Neural progenitor cell (in vitro differentiated cells): ENCODE results near the gene TMSB4X. TPM values are rescaled to one million over a fixed set of nuclear protein-coding genes. Genes with fewer than 3 reads are reported as not detected.
A peak's percentile ranks its signal among the peaks of the same experiment; 100 is the strongest.

Source experiments
- DNase-seq: peaks from one replicate; pipeline ENCODE4 v3.0.0-alpha.2; 2016; ENCODE audit warnings: low spot score
- H2AFZ ChIP-seq: fragments of 200-600 bp; sonication (generic); replicated peaks from 2 replicates; pipeline ENCODE4 v1.6.1; 2016; ENCODE audit warnings: antibody characterized with exemption
- H3F3A ChIP-seq: fragments of 200-600 bp; sonication (generic); 2 replicates; pipeline ENCODE4 v1.6.1; 2016; ENCODE audit warnings: antibody characterized with exemption, low read depth
- H3K27ac ChIP-seq: fragments of 200-600 bp; sonication (generic); 2 replicates; pipeline ENCODE4 v1.5.1; 2016; ENCODE audit warnings: mild to moderate bottlenecking
- H3K27me3 ChIP-seq: fragments of 200-600 bp; sonication (generic); 2 replicates; pipeline ENCODE4 v1.6.1; 2016; ENCODE audit warnings: mild to moderate bottlenecking, moderate library complexity
- H3K36me3 ChIP-seq: fragments of 200-600 bp; sonication (generic); 2 replicates; pipeline ENCODE4 v1.5.1; 2016
- H3K4me1 ChIP-seq: fragments of 200-600 bp; sonication (generic); 2 replicates; pipeline ENCODE4 v1.6.1; 2016; ENCODE audit warnings: mixed run types
- H3K4me2 ChIP-seq: fragments of 200-600 bp; sonication (generic); 2 replicates; pipeline ENCODE4 v1.6.1; 2016
- H3K4me3 ChIP-seq: fragments of 200-600 bp; sonication (generic); 2 replicates; pipeline ENCODE4 v1.5.1; 2016
- H3K79me2 ChIP-seq: fragments of 200-600 bp; sonication (generic); 2 replicates; pipeline ENCODE4 v1.6.1; 2016; ENCODE audit warnings: low read depth
- H3K9ac ChIP-seq: fragments of 200-600 bp; sonication (generic); 2 replicates; pipeline ENCODE4 v1.6.1; 2016
- H3K9me3 ChIP-seq: fragments of 200-600 bp; sonication (generic); 2 replicates; pipeline ENCODE4 v1.5.1; 2016; ENCODE audit warnings: low read depth
- H4K20me1 ChIP-seq: fragments of 200-600 bp; sonication (generic); 2 replicates; pipeline ENCODE4 v1.6.1; 2016; ENCODE audit warnings: low read depth
- H3K27ac Mint-ChIP-seq: 3 replicates; pipeline ENCODE4 v1.8.0; 2021; ENCODE audit warnings: mixed read lengths
- H3K27me3 Mint-ChIP-seq: 2 replicates; pipeline ENCODE4 v1.8.0; 2022; ENCODE audit warnings: low read depth, mild to moderate bottlenecking, inconsistent platforms, moderate library complexity, mixed read lengths; ENCODE audit not compliant: insufficient read depth
- H3K36me3 Mint-ChIP-seq: 3 replicates; pipeline ENCODE4 v1.8.0; 2021; ENCODE audit warnings: mixed read lengths
- H3K4me1 Mint-ChIP-seq: 3 replicates; pipeline ENCODE4 v1.8.0; 2021; ENCODE audit warnings: mixed read lengths
- H3K4me3 Mint-ChIP-seq: 3 replicates; pipeline ENCODE4 v1.8.0; 2021; ENCODE audit warnings: mild to moderate bottlenecking, moderate library complexity, mixed read lengths
- H3K9me3 Mint-ChIP-seq: 3 replicates; pipeline ENCODE4 v1.8.0; 2020; ENCODE audit warnings: mixed read lengths
- EZH2 ChIP-seq: fragments of 200-600 bp; sonication (generic); IDR thresholded peaks from 2 replicates; pipeline ENCODE4 v1.6.1; 2017; ENCODE audit warnings: antibody characterized with exemption, mild to moderate bottlenecking, moderate library complexity
- EZH2phosphoT487 ChIP-seq: fragments of 200-600 bp; sonication (generic); IDR thresholded peaks from 2 replicates; pipeline ENCODE4 v1.6.1; 2017; ENCODE audit warnings: antibody characterized with exemption
- total RNA-seq: library from RNA; depleted of rRNA; stranded (reverse); fragments of >200 nt; gene quantifications from 2 replicates; pipeline ENCODE4 v1.2.3, GENCODE V29; 2015; ENCODE audit warnings: low replicate concordance
- TF ChIP-seq, protein P1 (sequence below): fragments of 200-600 bp; sonication (generic); IDR thresholded peaks from 2 replicates; pipeline ENCODE4 v1.5.1; 2017; ENCODE audit warnings: antibody characterized with exemption, mild to moderate bottlenecking

Gene TMSB4X
- total RNA-seq, 1 donor from 2014 or later = 3,462 TPM

DNA sequence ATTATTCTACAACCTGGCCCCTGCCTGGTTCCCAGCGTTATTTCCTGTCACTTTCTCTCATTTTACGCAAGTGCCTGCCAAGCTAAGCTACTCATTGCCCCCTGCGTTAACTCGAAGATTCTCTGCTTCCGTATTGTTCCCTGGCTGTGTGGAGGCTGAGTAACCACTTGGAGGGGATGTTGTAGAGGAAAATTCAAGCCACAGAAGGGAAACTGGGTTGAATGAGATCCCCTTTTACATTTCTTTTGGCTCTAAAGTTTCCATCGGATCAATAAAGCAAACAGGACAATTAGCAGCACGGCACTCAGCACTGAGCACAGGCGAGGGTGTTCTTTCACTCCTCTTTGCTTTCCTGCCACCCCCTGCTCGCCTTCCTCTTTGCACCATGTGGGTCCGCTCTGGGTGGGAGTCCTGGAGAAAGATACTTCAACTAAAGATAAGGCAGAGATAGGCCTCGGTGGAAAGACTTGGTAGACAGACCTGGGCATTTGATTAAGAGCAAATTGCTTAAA lies 4.2 kb upstream of the TMSB4X start:
- Histone ChIP-seq H3K27me3 (no peaks in the 10 kb centered on the region), H3K9me3 (no peaks in the 10 kb centered on the region), H3K36me3 (no peaks in the 10 kb centered on the region), H3K4me2 (peak overlapping the region; percentile 33), H3K79me2 (peaks cover 20% of the 10 kb centered on the region), H3K4me3 (no peak overlapping the region), H3K9ac (no peak overlapping the region), H2AFZ (peak overlapping the region; percentile 85), H3K27ac (no peak overlapping the region), H4K20me1 (peaks cover 6% of the 10 kb centered on the region), H3K4me1 (peaks cover 17% of the 10 kb centered on the region), H3F3A (peaks cover 18% of the 10 kb centered on the region)
- Mint-ChIP-seq H3K9me3 (peaks cover 15% of the 10 kb centered on the region), H3K4me3 (peak overlapping the region; percentile 30), H3K4me1 (peaks cover 31% of the 10 kb centered on the region), H3K36me3 (peaks cover 4% of the 10 kb centered on the region), H3K27ac (peak overlapping the region; percentile 88), H3K27me3 (peaks cover 3% of the 10 kb centered on the region)
- TF ChIP-seq EZH2phosphoT487 = no peak
- TF ChIP-seq, protein P1, sequence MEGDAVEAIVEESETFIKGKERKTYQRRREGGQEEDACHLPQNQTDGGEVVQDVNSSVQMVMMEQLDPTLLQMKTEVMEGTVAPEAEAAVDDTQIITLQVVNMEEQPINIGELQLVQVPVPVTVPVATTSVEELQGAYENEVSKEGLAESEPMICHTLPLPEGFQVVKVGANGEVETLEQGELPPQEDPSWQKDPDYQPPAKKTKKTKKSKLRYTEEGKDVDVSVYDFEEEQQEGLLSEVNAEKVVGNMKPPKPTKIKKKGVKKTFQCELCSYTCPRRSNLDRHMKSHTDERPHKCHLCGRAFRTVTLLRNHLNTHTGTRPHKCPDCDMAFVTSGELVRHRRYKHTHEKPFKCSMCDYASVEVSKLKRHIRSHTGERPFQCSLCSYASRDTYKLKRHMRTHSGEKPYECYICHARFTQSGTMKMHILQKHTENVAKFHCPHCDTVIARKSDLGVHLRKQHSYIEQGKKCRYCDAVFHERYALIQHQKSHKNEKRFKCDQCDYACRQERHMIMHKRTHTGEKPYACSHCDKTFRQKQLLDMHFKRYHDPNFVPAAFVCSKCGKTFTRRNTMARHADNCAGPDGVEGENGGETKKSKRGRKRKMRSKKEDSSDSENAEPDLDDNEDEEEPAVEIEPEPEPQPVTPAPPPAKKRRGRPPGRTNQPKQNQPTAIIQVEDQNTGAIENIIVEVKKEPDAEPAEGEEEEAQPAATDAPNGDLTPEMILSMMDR = peak; percentile 65
- peak; percentile 74 for DNase-seq

DNA sequence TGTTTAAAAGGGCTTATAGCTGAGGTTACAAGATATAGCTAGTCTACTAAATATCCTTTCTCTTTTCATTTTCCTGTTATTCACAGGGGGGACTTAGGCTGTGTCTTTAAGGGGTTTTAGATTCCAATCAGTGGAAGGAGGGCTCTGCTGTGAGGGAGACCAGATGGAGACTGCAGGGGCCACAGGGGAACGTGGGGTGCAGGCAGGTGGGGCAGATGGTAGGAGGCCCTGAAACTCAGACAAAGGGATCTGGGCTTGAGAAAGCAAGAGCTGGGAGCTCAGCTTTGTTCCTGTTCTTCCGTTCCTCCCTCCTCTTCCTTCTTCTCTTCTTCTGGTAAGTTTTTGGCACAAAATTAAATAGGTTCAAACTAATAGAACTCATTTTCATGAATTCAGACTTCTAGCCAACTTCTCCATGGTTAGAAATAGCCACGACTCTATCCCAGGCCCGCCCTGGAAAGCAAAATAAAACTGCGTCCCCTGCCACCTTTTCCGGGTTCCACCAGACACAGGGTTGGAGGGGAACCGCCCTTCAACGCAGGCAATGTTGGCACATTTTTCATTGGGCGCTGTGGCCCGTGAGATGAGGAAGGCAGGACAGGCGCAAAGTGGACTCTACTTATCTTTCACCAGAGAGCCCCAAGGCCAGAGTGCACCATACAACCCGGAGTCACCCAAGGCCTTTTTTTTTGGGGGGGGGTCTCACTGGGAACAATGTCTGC lies 3.5 kb upstream of the TMSB4X start:
- DNase-seq = no peak
- TF ChIP-seq EZH2phosphoT487 (no peak), EZH2 (no peak)
- TF ChIP-seq, protein P1 = no peak
- Histone ChIP-seq H3K4me2 (no peak overlapping the region), H2AFZ (peak overlapping the region; percentile 60), H3K27ac (no peak overlapping the region), H3K4me1 (peaks cover 15% of the 10 kb centered on the region), H4K20me1 (peaks cover 13% of the 10 kb centered on the region), H3K9me3 (no peaks in the 10 kb centered on the region), H3K36me3 (no peaks in the 10 kb centered on the region), H3K9ac (no peak overlapping the region), H3K27me3 (no peaks in the 10 kb centered on the region), H3F3A (peaks cover 25% of the 10 kb centered on the region), H3K79me2 (peaks cover 27% of the 10 kb centered on the region), H3K4me3 (no peak overlapping the region)
- H3K4me3 Mint-ChIP-seq = no peak overlapping the region
- peaks cover 3% of the 10 kb centered on the region for H3K27me3 Mint-ChIP-seq
- H3K36me3 Mint-ChIP-seq = peaks cover 8% of the 10 kb centered on the region
- peaks cover 30% of the 10 kb centered on the region for H3K4me1 Mint-ChIP-seq
- peak overlapping the region; percentile 91 for H3K27ac Mint-ChIP-seq
- peaks cover 13% of the 10 kb centered on the region for H3K9me3 Mint-ChIP-seq

DNA sequence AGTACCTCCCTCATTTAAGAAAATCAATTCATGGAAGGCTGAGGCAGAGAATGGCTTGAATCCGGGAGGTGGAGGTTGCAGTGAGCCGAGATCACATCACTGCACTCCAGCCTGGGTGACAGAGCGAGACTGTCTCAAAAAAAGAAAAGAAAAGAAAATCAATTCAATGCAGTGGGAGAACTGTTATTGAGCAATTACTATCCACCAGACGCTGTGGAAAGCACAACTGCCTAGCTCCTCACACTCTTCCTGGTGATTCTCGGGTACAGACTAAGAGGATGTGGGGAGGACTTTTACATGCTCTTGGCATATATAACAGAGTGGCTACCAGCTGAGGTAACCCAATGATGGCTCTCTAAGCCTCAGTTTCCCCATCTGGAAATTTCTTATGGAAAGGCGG lies 2.7 kb upstream of the TMSB4X start:
- Histone ChIP-seq H2AFZ (no peak overlapping the region), H3K27ac (no peak overlapping the region), H3K27me3 (no peaks in the 10 kb centered on the region), H3K36me3 (no peaks in the 10 kb centered on the region), H3K9me3 (no peaks in the 10 kb centered on the region), H3K4me3 (no peak overlapping the region), H4K20me1 (peaks cover 21% of the 10 kb centered on the region), H3K4me1 (peaks cover 18% of the 10 kb centered on the region), H3K9ac (no peak overlapping the region), H3F3A (peaks cover 32% of the 10 kb centered on the region), H3K79me2 (peaks cover 35% of the 10 kb centered on the region), H3K4me2 (no peak overlapping the region)
- Mint-ChIP-seq H3K36me3 (peaks cover 8% of the 10 kb centered on the region), H3K27me3 (peaks cover 3% of the 10 kb centered on the region), H3K9me3 (peaks cover 10% of the 10 kb centered on the region), H3K4me1 (peaks cover 30% of the 10 kb centered on the region), H3K4me3 (peak overlapping the region; percentile 15), H3K27ac (no peak overlapping the region)
- no peak for TF ChIP-seq EZH2
- TF ChIP-seq EZH2phosphoT487 = no peak
- TF ChIP-seq, protein P1 = no peak
- DNase-seq = no peak
